ENCODE results near the gene FBXW7.

DNA sequence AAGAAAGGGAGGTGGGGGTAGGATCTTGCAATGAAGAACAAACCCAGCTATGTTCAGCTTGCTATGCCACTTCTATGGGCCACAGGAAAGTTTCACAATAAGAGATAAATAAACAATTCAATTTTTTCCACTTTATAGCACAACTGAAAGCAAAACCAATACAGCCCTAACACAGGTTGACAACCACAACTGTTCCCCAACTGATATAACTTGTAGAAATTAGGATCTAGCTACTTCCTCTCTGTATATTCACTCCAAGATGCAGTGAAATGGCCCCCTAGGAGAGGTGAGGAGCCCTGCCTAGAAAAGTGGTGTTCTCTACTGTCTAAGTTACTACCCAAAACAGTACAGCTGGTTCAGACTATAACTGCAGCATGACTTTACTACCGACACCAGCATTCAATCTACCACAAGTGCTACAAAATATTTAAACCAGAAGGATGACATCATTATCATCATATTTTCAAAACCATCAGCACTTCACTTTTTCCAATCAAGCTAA lies 77.0 kb downstream of the FBXW7 start:
- TF ChIP-seq, protein P1, sequence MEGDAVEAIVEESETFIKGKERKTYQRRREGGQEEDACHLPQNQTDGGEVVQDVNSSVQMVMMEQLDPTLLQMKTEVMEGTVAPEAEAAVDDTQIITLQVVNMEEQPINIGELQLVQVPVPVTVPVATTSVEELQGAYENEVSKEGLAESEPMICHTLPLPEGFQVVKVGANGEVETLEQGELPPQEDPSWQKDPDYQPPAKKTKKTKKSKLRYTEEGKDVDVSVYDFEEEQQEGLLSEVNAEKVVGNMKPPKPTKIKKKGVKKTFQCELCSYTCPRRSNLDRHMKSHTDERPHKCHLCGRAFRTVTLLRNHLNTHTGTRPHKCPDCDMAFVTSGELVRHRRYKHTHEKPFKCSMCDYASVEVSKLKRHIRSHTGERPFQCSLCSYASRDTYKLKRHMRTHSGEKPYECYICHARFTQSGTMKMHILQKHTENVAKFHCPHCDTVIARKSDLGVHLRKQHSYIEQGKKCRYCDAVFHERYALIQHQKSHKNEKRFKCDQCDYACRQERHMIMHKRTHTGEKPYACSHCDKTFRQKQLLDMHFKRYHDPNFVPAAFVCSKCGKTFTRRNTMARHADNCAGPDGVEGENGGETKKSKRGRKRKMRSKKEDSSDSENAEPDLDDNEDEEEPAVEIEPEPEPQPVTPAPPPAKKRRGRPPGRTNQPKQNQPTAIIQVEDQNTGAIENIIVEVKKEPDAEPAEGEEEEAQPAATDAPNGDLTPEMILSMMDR (IDR thresholded peaks at IDR 0.05), result no peak
- TF ChIP-seq POLR2A (IDR thresholded peaks at IDR 0.05), result no peak
